T-cell (primary cell): Measurements from ENCODE around the gene GNG7. TPM values are rescaled to one million over a fixed set of nuclear protein-coding genes. Genes with fewer than 3 reads are reported as not detected.

Source experiments
- ATAC-seq, 4 experiments: fragments of 200-7000 bp in 3 of 4; fragments of 150-1000 bp in 1 of 4; cut with Tn5 transposase; replicated peaks in 1 of 4; 1 replicate in 3 of 4; 2 replicates in 1 of 4; pipeline ENCODE4 v1.10.0; 2021; ENCODE audit warnings: moderate library complexity in 3 of 4, mild to moderate bottlenecking in 2 of 4, moderate number of reproducible peaks in 1 of 4
- CTCF ChIA-PET, 2 donors: fragments of 300-600 bp; sonication (Branson Sonifier 250); formaldehyde crosslinking; loops; one replicate each; lab custom pipeline; 2022; ENCODE audit warnings: antibody characterized with exemption in 2 of 2; lab: Charles Lee
- POLR2A ChIA-PET, 2 donors: fragments of 300-600 bp; sonication (Branson Sonifier 250); formaldehyde crosslinking; loops; one replicate each; lab custom pipeline; 2022; ENCODE audit warnings: antibody characterized with exemption in 2 of 2; lab: Charles Lee
- DNase-seq, 35 experiments: peaks; one replicate each; pipeline versions ENCODE4 v3.0.0 to v3.0.0-alpha.2; 2013 to 2023
- H3K27ac ChIP-seq: one replicate; pipeline ENCODE4 v1.5.1; 2013; ENCODE audit warnings: low read length
- H3K27me3 ChIP-seq, 2 experiments: replicated peaks in 1 of 2; 1 replicate in 1 of 2; 2 replicates in 1 of 2; pipeline versions ENCODE4 v1.6.1 to v1.7.0; 2013; ENCODE audit warnings: low read length in 1 of 2, mixed read lengths in 1 of 2; ENCODE audit not compliant: control insufficient read depth in 2 of 2, insufficient read depth in 2 of 2; ENCODE audit errors: extremely low read depth in 1 of 2
- H3K36me3 ChIP-seq, 2 donors: 1 replicate in 1 of 2; 2 replicates in 1 of 2; pipeline versions ENCODE4 v1.6.1 to v1.7.0; 2013; ENCODE audit warnings: low read length in 1 of 2; ENCODE audit not compliant: control insufficient read depth in 2 of 2, insufficient read depth in 1 of 2; ENCODE audit errors: extremely low read depth in 1 of 2
- H3K4me1 ChIP-seq, 2 experiments: 1 replicate in 1 of 2; 2 replicates in 1 of 2; pipeline versions ENCODE4 v1.6.1 to v1.7.0; 2013; ENCODE audit warnings: low read length in 2 of 2, mixed read lengths in 1 of 2; ENCODE audit not compliant: insufficient read depth in 2 of 2, control insufficient read depth in 1 of 2; ENCODE audit errors: extremely low read depth in 1 of 2
- H3K4me3 ChIP-seq, 2 donors: 1 replicate in 1 of 2; 2 replicates in 1 of 2; pipeline versions ENCODE4 v1.5.1 to v1.7.0; 2013; ENCODE audit warnings: mild to moderate bottlenecking in 2 of 2, low read length in 1 of 2, moderate library complexity in 1 of 2; ENCODE audit not compliant: control insufficient read depth in 1 of 2; ENCODE audit errors: extremely low read depth in 1 of 2
- H3K9me3 ChIP-seq: 2 replicates; pipeline ENCODE4 v1.7.0; 2013
- H3K27ac Mint-ChIP-seq, 2 donors: one replicate each; pipeline ENCODE4 v1.8.0; 2020 to 2021; ENCODE audit warnings: mild to moderate bottlenecking in 2 of 2, mixed read lengths in 2 of 2
- H3K27me3 Mint-ChIP-seq, 2 donors: one replicate each; pipeline ENCODE4 v1.8.0; 2021 to 2022; ENCODE audit warnings: mixed read lengths in 2 of 2
- H3K36me3 Mint-ChIP-seq: one replicate; pipeline ENCODE4 v1.8.0; 2021; ENCODE audit warnings: mixed read lengths
- H3K4me1 Mint-ChIP-seq, 3 donors: one replicate each; pipeline ENCODE4 v1.8.0; 2020 to 2022; ENCODE audit warnings: mixed read lengths in 3 of 3, mild to moderate bottlenecking in 1 of 3
- H3K4me3 Mint-ChIP-seq, 3 donors: one replicate each; pipeline ENCODE4 v1.8.0; 2020 to 2022; ENCODE audit warnings: mild to moderate bottlenecking in 3 of 3, mixed read lengths in 3 of 3, moderate library complexity in 3 of 3
- H3K9me3 Mint-ChIP-seq, 3 donors: one replicate each; pipeline ENCODE4 v1.8.0; 2020 to 2022; ENCODE audit warnings: mixed read lengths in 3 of 3
- WGBS: methylation state at CpG from one replicate; pipeline ENCODE4 v1.1.5; 2013; ENCODE audit warnings: missing lambda C conversion rate; ENCODE audit not compliant: insufficient coverage; 5-methylcytosine and 5-hydroxymethylcytosine counted together
- total RNA-seq, 35 experiments: library from RNA in 6 of 35; stranded (reverse) in 6 of 35; fragments of 120-200 nt in 1 of 35; gene quantifications; one replicate each; pipeline versions ENCODE4 v1.2.1 to v1.2.4 and lab custom pipeline; 2013 to 2026

Gene GNG7
- 1 to 10 TPM; 4.5 to 7.2 (median 5.7) TPM for total RNA-seq
- 1.9 TPM for total RNA-seq (2013)
- total RNA-seq (lab: John Stamatoyannopoulos, UW): 0.47 to 9.2 (median 4.2) reads per million in 29 experiments

DNA sequence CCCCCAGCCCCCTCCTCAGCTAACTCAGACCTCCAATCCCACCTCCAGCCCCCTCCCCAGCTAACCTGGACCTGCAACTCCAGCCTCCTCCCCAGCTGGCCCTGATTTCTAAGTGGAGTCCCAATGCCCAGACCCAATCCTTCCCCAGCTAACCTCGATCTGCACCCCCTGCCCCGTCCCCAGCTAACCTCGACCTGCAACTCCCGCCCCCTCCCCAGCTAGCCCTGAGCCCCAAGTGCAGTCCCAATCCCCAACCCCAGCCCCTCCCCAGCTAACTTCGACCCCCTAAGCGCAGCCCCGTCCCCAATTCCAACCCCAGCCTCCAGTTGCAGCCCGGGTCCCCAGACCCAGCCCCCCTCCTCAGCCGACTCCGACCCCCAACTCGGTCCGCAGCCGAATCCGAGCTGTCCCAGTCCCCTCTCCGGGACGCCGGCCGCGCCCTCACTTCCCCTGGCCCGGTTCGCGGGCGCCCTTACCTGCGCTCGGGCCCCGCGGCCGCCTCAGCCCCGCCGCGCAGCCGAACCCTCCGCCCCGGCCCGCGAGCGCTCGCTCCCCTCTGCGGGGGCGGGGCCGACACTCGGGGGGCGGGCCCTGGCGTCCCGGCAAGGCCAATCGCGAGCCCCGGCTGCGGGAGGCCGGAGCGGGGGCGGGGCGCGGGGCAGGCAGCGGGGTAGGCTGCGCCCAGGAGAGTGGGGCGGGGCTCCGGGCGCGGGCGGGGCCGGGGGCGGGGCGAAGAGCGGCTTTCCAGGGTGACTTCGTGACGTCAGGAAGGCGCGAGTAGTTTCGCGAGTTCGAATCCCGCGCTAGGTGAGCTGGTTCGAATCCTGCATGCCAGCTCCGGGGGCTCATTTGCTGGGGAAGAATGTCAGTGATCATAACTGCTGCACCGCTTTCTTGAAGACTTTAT, at the start of gene GNG7:
Gene GNG7 (minus strand): TSS at position 525 of the 907 bp plus-strand sequence. CDS start 182,006 bp downstream, outside the sequence.
- no peaks in the 10 kb centered on the region for H3K9me3 ChIP-seq
- no peaks in the 10 kb centered on the region for H3K9me3 Mint-ChIP-seq
- peaks cover 6 to 26% of the 10 kb centered on the region in 2 experiments for H3K4me1 ChIP-seq
- ChIA-PET POLR2A (no interaction called here), CTCF (interaction anchor here in 1 of 2 donors (0.6 kb wide), 1 partner anchor 505 kb away, joined by 4 read pairs; no protein-coding TSS in a partner anchor)
- H3K4me3 ChIP-seq: peak within 1 kb of the TSS; percentile 6 to 45
- peaks cover 0 to 3% of the 10 kb centered on the region in 2 experiments for H3K27me3 ChIP-seq
- H3K4me3 Mint-ChIP-seq: peak within 1 kb of the TSS; percentile 67 to 78 (median 75)
- H3K27ac Mint-ChIP-seq: peak within 1 kb of the TSS in 1 of 2 donors; percentile 82
- peak; percentile 99 to 100 (median 100) for ATAC-seq
- 4% methylated on average over 56 of the region's 77 CpGs for WGBS
- H3K27me3 Mint-ChIP-seq: no peaks in the 10 kb centered on the region
- no peak within 1 kb of the TSS for H3K27ac ChIP-seq
- no peaks in the 10 kb centered on the region for H3K36me3 Mint-ChIP-seq
- peak; percentile 86 to 99 (median 93) for DNase-seq
- peaks cover 31 to 36% (median 35%) of the 10 kb centered on the region in 3 donors for H3K4me1 Mint-ChIP-seq
- no peaks in the 10 kb centered on the region for H3K36me3 ChIP-seq

DNA sequence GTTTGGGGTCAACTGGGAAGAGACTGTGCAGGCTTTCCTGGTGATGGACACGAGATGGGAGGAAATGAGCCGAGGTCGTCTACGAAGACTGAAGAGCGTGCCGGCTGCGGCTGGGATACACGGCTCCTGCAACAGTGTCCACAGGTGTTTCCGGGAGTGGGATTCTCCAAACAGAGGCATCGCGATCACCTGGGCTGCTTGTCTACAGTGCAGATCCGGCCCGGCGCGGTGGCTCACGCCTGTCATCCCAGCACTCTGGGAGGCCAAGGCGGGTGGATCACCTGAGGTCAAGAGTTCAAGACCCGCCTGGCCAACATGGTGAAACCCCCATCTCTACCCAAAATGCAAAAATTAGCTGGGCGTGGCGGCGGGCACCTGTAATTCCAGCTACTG, 48.9 kb upstream of the GNG7 start:
- H3K36me3 Mint-ChIP-seq: peaks cover 4% of the 10 kb centered on the region
- H3K36me3 ChIP-seq: peaks cover 9 to 16% of the 10 kb centered on the region in 2 donors
- WGBS: 96% methylated on average over 15 of the region's 21 CpGs
- no peaks in the 10 kb centered on the region for H3K9me3 Mint-ChIP-seq
- no peak overlapping the region for H3K4me3 Mint-ChIP-seq
- no peaks in the 10 kb centered on the region for H3K9me3 ChIP-seq
- ATAC-seq (no peak), DNase-seq (no peak)
- no peak overlapping the region for H3K27ac Mint-ChIP-seq
- peaks cover 0 to 10% of the 10 kb centered on the region in 2 experiments for H3K27me3 ChIP-seq
- H3K27ac ChIP-seq: no peak overlapping the region
- POLR2A ChIA-PET: no interaction called here
- peaks cover 0 to 7% of the 10 kb centered on the region in 2 experiments for H3K4me1 ChIP-seq
- CTCF ChIA-PET: no interaction called here
- H3K4me1 Mint-ChIP-seq: no peaks in the 10 kb centered on the region
- no peaks in the 10 kb centered on the region for H3K27me3 Mint-ChIP-seq
- H3K4me3 ChIP-seq: no peak overlapping the region

- Histone ChIP-seq H3K4me1 (peaks cover 0 to 7% of the 10 kb centered on the region in 2 experiments), H3K36me3 (peaks cover 8 to 15% of the 10 kb centered on the region in 2 donors), H3K9me3 (no peaks in the 10 kb centered on the region), H3K27me3 (peaks cover 0 to 13% of the 10 kb centered on the region in 2 experiments), H3K27ac (no peak overlapping the region), H3K4me3 (no peak overlapping the region)
- Mint-ChIP-seq H3K27me3 (no peaks in the 10 kb centered on the region), H3K4me1 (no peaks in the 10 kb centered on the region), H3K27ac (no peak overlapping the region), H3K4me3 (no peak overlapping the region), H3K36me3 (peaks cover 4% of the 10 kb centered on the region), H3K9me3 (no peaks in the 10 kb centered on the region)
- ATAC-seq: no peak
- ChIA-PET POLR2A (no interaction called here), CTCF (interaction anchor here in 1 of 2 donors (2.2 kb wide), 1 partner anchor 102 kb away, joined by 17 read pairs; no protein-coding TSS in a partner anchor)
- 78% methylated on average over 13 of the region's 17 CpGs for WGBS
- DNase-seq: no peak
These were observed 48.4 kb upstream of the GNG7 start for GRCh38 chr19:2750808-2751437.

DNA sequence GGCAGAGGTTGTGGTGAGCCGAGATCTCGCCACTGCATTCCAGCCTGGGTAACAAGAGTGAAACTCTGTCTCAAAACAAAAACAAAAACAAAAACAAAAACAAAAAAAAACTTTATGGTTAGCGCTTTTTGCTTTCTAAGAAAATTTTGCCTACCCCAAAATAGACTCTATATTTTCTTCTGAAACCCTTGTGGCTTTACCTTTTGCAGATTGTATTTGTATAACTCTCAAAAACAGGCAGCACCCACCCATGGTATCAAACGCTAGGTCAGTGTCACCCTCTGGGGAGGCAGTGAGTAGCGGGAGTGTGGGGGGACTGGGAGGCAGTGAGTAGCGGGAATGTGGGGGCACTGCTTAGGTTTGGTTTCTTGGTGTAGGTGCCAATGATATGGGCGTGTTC, 44.9 kb upstream of the GNG7 start:
- ATAC-seq (no peak), DNase-seq (no peak)
- ChIA-PET CTCF (no interaction called here), POLR2A (no interaction called here)
- Mint-ChIP-seq H3K27ac (no peak overlapping the region), H3K36me3 (no peaks in the 10 kb centered on the region), H3K4me1 (no peaks in the 10 kb centered on the region), H3K27me3 (peaks cover 13% of the 10 kb centered on the region in 2 donors), H3K9me3 (no peaks in the 10 kb centered on the region), H3K4me3 (no peak overlapping the region)
- Histone ChIP-seq H3K27me3 (peaks cover 0 to 13% of the 10 kb centered on the region in 2 experiments), H3K27ac (no peak overlapping the region), H3K4me3 (no peak overlapping the region), H3K36me3 (no peaks in the 10 kb centered on the region), H3K4me1 (peaks cover 0 to 7% of the 10 kb centered on the region in 2 experiments), H3K9me3 (no peaks in the 10 kb centered on the region)
- 93% methylated on average over 3 of the region's 7 CpGs for WGBS

DNA sequence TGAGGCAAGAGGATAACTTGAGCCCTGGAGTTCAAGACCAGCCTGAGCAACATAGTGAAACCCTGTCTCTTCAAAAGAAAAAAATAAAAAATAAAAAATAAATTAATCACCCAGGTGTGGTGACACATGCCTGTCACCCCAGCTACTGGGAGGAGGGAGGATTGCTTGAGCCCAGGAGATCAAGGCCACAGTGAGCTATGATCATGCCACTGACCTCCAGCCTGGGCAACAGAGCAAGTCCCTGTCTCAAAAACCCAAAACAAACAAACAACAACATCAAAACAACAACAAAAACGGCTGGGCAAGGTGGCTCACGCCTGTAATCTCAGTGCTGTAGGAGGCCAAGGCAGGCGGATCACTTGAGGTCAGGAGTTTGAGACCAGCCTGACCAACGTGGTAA, 41.6 kb upstream of the GNG7 start:
- DNase-seq (no peak), ATAC-seq (no peak)
- Mint-ChIP-seq H3K27ac (no peak overlapping the region), H3K27me3 (peaks cover 17 to 18% of the 10 kb centered on the region in 2 donors), H3K9me3 (no peaks in the 10 kb centered on the region), H3K4me1 (peaks cover 4 to 9% (median 7%) of the 10 kb centered on the region in 3 donors), H3K36me3 (no peaks in the 10 kb centered on the region), H3K4me3 (no peak overlapping the region)
- Histone ChIP-seq H3K9me3 (no peaks in the 10 kb centered on the region), H3K36me3 (no peaks in the 10 kb centered on the region), H3K4me3 (no peak overlapping the region), H3K27ac (no peak overlapping the region), H3K27me3 (peaks cover 0 to 21% of the 10 kb centered on the region in 2 experiments), H3K4me1 (peaks cover 0 to 14% of the 10 kb centered on the region in 2 experiments)
- ChIA-PET CTCF (no interaction called here), POLR2A (interaction anchor here in 1 of 2 donors (1.3 kb wide), 1 partner anchor 31 kb away, joined by 15 read pairs; no protein-coding TSS in a partner anchor)
- 43% methylated on average over 1 of the region's 4 CpGs for WGBS

DNA sequence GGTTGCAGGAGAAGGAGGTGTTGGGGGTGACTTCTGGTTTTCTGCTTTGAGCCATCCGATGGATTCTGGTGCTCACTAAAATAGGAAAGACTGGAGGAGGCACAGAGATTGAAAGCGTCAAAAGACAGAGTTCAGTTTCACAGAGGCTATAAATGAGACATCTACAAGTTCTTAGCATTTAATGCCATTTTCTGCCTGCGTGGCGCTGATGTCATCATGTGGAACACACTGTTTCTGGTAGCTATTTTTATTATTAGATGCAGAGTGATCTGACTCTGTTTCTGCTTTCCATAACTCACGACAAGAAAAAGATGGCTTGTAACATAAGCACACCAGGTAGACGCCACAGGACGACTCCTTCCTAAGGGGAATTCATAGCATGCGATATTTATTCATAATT, 40.6 kb upstream of the GNG7 start:
- POLR2A ChIA-PET: no interaction called here
- WGBS: 88% methylated on average over 5 of the region's 8 CpGs
- Mint-ChIP-seq H3K27me3 (peaks cover 17 to 18% of the 10 kb centered on the region in 2 donors), H3K4me3 (no peak overlapping the region), H3K4me1 (peaks cover 13 to 15% (median 14%) of the 10 kb centered on the region in 3 donors), H3K27ac (no peak overlapping the region), H3K36me3 (no peaks in the 10 kb centered on the region), H3K9me3 (no peaks in the 10 kb centered on the region)
- Histone ChIP-seq H3K36me3 (no peaks in the 10 kb centered on the region), H3K4me3 (no peak overlapping the region), H3K27me3 (peaks cover 0 to 15% of the 10 kb centered on the region in 2 experiments), H3K27ac (no peak overlapping the region), H3K9me3 (no peaks in the 10 kb centered on the region), H3K4me1 (peaks cover 0 to 21% of the 10 kb centered on the region in 2 experiments)
- no peak for DNase-seq
- ATAC-seq: no peak
- CTCF ChIA-PET: no interaction called here
